SK-N-SH treated with all-trans-retinoic acid at 6 μM for 48 hours (cell line): Measurements from ENCODE around the gene EPHA6.

Experiments
- CSDC2 ChIP-seq: fragments of 250-450 bp; sonication (Bioruptor Pico); IDR thresholded peaks from 2 replicates; pipeline ENCODE4 v1.5.0; 2020; ENCODE audit warnings: mild to moderate bottlenecking, moderate library complexity
- ISL1 ChIP-seq: fragments of 250-450 bp; sonication (Bioruptor Pico); IDR thresholded peaks from 2 replicates; pipeline ENCODE4 v2.1.2; 2022; ENCODE audit warnings: mild to moderate bottlenecking, moderate library complexity
- OSR1 ChIP-seq: fragments of 250-450 bp; sonication (Bioruptor Pico); IDR thresholded peaks from 2 replicates; pipeline ENCODE4 v1.8.0; 2022; ENCODE audit warnings: moderate library complexity, mild to moderate bottlenecking, inconsistent platforms
- PPARA ChIP-seq: fragments of 250-450 bp; sonication (Bioruptor Pico); IDR thresholded peaks from 2 replicates; pipeline ENCODE4 v1.5.0; 2020; ENCODE audit warnings: mild to moderate bottlenecking, borderline replicate concordance
- ZFP3 ChIP-seq: fragments of 250-450 bp; sonication (Bioruptor Pico); IDR thresholded peaks from 2 replicates; pipeline ENCODE4 v1.5.0; 2020; ENCODE audit warnings: mild to moderate bottlenecking, moderate library complexity
- ZNF8 ChIP-seq: fragments of 450-650 bp; formaldehyde crosslinking; IDR thresholded peaks from 2 replicates; pipeline ENCODE4 v1.5.0; 2020; ENCODE audit warnings: mild to moderate bottlenecking, moderate library complexity
- TF ChIP-seq, protein P1 (sequence below): fragments of 250-450 bp; sonication (Bioruptor Pico); IDR thresholded peaks from 2 replicates; pipeline ENCODE4 v1.5.1; 2021; ENCODE audit warnings: mild to moderate bottlenecking, moderate library complexity
- TF ChIP-seq, protein P2 (sequence below): fragments of 250-450 bp; sonication (Bioruptor Pico); IDR thresholded peaks from 2 replicates; pipeline ENCODE4 v1.5.0; 2020; ENCODE audit warnings: mild to moderate bottlenecking, moderate library complexity
- TF ChIP-seq, protein P3 (sequence below): fragments of 250-450 bp; sonication (Bioruptor Pico); IDR thresholded peaks from 2 replicates; pipeline ENCODE4 v1.8.0; 2021; ENCODE audit warnings: low read depth, mild to moderate bottlenecking, moderate library complexity, borderline replicate concordance
- TF ChIP-seq, protein P4 (sequence below): fragments of 250-450 bp; sonication (Bioruptor Pico); IDR thresholded peaks from 2 replicates; pipeline ENCODE4 v1.8.0; 2020; ENCODE audit warnings: mild to moderate bottlenecking, moderate library complexity, borderline replicate concordance
- TF ChIP-seq, protein P5 (sequence below): fragments of 250-450 bp; sonication (Bioruptor Pico); IDR thresholded peaks from 2 replicates; pipeline ENCODE4 v1.5.1; 2020; ENCODE audit warnings: low read depth, mild to moderate bottlenecking, moderate library complexity

DNA sequence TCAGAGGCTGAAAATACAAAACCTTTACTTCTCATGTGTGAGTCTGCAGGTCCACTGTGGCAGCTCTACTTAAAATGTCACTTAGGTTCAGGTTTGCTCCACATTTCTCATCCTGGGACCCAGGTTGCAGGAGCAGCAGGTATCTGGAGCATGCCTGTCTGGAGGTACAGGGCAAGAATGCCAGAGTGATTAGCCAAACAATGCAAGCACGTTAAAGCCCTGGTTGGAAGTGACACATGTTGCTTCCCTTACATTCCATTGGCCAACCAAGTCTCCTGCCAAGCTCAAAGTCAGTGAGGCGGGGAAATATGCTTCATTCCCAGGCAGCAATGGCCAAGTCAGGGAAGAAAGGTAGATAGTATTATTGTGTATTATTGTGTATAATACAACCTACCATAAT, 873.3 kb downstream of the EPHA6 start:
- TF ChIP-seq, protein P1, sequence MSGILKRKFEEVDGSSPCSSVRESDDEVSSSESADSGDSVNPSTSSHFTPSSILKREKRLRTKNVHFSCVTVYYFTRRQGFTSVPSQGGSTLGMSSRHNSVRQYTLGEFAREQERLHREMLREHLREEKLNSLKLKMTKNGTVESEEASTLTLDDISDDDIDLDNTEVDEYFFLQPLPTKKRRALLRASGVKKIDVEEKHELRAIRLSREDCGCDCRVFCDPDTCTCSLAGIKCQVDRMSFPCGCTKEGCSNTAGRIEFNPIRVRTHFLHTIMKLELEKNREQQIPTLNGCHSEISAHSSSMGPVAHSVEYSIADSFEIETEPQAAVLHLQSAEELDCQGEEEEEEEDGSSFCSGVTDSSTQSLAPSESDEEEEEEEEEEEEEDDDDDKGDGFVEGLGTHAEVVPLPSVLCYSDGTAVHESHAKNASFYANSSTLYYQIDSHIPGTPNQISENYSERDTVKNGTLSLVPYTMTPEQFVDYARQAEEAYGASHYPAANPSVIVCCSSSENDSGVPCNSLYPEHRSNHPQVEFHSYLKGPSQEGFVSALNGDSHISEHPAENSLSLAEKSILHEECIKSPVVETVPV (CRISPR knock-in tag), result no peak
- TF ChIP-seq, protein P2, sequence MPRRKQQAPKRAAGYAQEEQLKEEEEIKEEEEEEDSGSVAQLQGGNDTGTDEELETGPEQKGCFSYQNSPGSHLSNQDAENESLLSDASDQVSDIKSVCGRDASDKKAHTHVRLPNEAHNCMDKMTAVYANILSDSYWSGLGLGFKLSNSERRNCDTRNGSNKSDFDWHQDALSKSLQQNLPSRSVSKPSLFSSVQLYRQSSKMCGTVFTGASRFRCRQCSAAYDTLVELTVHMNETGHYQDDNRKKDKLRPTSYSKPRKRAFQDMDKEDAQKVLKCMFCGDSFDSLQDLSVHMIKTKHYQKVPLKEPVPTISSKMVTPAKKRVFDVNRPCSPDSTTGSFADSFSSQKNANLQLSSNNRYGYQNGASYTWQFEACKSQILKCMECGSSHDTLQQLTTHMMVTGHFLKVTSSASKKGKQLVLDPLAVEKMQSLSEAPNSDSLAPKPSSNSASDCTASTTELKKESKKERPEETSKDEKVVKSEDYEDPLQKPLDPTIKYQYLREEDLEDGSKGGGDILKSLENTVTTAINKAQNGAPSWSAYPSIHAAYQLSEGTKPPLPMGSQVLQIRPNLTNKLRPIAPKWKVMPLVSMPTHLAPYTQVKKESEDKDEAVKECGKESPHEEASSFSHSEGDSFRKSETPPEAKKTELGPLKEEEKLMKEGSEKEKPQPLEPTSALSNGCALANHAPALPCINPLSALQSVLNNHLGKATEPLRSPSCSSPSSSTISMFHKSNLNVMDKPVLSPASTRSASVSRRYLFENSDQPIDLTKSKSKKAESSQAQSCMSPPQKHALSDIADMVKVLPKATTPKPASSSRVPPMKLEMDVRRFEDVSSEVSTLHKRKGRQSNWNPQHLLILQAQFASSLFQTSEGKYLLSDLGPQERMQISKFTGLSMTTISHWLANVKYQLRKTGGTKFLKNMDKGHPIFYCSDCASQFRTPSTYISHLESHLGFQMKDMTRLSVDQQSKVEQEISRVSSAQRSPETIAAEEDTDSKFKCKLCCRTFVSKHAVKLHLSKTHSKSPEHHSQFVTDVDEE (CRISPR knock-in tag), result no peak
- TF ChIP-seq, protein P3, sequence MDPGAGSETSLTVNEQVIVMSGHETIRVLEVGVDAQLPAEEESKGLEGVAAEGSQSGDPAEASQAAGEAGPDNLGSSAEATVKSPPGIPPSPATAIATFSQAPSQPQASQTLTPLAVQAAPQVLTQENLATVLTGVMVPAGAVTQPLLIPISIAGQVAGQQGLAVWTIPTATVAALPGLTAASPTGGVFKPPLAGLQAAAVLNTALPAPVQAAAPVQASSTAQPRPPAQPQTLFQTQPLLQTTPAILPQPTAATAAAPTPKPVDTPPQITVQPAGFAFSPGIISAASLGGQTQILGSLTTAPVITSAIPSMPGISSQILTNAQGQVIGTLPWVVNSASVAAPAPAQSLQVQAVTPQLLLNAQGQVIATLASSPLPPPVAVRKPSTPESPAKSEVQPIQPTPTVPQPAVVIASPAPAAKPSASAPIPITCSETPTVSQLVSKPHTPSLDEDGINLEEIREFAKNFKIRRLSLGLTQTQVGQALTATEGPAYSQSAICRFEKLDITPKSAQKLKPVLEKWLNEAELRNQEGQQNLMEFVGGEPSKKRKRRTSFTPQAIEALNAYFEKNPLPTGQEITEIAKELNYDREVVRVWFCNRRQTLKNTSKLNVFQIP, result no peak
- TF ChIP-seq, protein P4, sequence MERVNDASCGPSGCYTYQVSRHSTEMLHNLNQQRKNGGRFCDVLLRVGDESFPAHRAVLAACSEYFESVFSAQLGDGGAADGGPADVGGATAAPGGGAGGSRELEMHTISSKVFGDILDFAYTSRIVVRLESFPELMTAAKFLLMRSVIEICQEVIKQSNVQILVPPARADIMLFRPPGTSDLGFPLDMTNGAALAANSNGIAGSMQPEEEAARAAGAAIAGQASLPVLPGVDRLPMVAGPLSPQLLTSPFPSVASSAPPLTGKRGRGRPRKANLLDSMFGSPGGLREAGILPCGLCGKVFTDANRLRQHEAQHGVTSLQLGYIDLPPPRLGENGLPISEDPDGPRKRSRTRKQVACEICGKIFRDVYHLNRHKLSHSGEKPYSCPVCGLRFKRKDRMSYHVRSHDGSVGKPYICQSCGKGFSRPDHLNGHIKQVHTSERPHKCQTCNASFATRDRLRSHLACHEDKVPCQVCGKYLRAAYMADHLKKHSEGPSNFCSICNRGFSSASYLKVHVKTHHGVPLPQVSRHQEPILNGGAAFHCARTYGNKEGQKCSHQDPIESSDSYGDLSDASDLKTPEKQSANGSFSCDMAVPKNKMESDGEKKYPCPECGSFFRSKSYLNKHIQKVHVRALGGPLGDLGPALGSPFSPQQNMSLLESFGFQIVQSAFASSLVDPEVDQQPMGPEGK (CRISPR knock-in tag), result no peak
- TF ChIP-seq CSDC2 (CRISPR knock-in tag) (no peak), ZFP3 (CRISPR knock-in tag) (no peak), PPARA (CRISPR knock-in tag) (no peak), ISL1 (CRISPR knock-in tag) (no peak), OSR1 (CRISPR knock-in tag) (no peak), ZNF8 (no peak)
- TF ChIP-seq, protein P5, sequence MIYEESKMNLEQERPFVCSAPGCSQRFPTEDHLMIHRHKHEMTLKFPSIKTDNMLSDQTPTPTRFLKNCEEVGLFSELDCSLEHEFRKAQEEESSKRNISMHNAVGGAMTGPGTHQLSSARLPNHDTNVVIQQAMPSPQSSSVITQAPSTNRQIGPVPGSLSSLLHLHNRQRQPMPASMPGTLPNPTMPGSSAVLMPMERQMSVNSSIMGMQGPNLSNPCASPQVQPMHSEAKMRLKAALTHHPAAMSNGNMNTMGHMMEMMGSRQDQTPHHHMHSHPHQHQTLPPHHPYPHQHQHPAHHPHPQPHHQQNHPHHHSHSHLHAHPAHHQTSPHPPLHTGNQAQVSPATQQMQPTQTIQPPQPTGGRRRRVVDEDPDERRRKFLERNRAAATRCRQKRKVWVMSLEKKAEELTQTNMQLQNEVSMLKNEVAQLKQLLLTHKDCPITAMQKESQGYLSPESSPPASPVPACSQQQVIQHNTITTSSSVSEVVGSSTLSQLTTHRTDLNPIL (CRISPR knock-in tag), result no peak
